Activated B cell treated with CpG ODN at 0.5 μM for 24 hours (primary cell): ENCODE results near the gene ZBTB4. TPM values are rescaled to one million over a fixed set of nuclear protein-coding genes. Genes with fewer than 3 reads are reported as not detected.

ENCODE experiments used
- ATAC-seq: fragments of 200-7000 bp; cut with Tn5 transposase; one replicate; pipeline ENCODE4 v1.10.0; 2021; ENCODE audit warnings: low read depth, mild to moderate bottlenecking, moderate library complexity
- CTCF ChIA-PET: fragments of 350-600 bp; sonication (Branson Sonifier 250); formaldehyde crosslinking; loops from one replicate; lab custom pipeline; 2021; ENCODE audit warnings: antibody characterized with exemption; lab: Charles Lee
- POLR2A ChIA-PET: fragments of 350-600 bp; sonication (Branson Sonifier 250); formaldehyde crosslinking; loops from one replicate; lab custom pipeline; 2021; ENCODE audit warnings: antibody characterized with exemption; lab: Charles Lee
- DNase-seq: peaks from one replicate; pipeline ENCODE4 v3.0.0; 2022
- H3K27ac Mint-ChIP-seq: one replicate; pipeline ENCODE4 v1.8.0; 2020; ENCODE audit warnings: mixed read lengths
- H3K27me3 Mint-ChIP-seq: one replicate; pipeline ENCODE4 v1.8.0; 2021; ENCODE audit warnings: mixed read lengths
- H3K36me3 Mint-ChIP-seq: one replicate; pipeline ENCODE4 v1.8.0; 2021; ENCODE audit warnings: low read depth, mixed read lengths
- H3K4me1 Mint-ChIP-seq: one replicate; pipeline ENCODE4 v1.8.0; 2021; ENCODE audit warnings: mixed read lengths
- H3K4me3 Mint-ChIP-seq: one replicate; pipeline ENCODE4 v1.8.0; 2020; ENCODE audit warnings: mild to moderate bottlenecking, mixed read lengths
- H3K9me3 Mint-ChIP-seq: one replicate; pipeline ENCODE4 v1.8.0; 2020; ENCODE audit warnings: mixed read lengths
- intact Hi-C: fragments of 100-400 bp; cut with micrococcal nuclease; formaldehyde crosslinking; loops from one replicate; pipeline ENCODE4 v1.15.1; 2024
- total RNA-seq: library from RNA; stranded (reverse); gene quantifications from 2 replicates; pipeline ENCODE4 v1.2.3, GENCODE V29; 2022
- TF ChIP-seq, protein P1 (sequence below): fragments of 200-600 bp; IDR thresholded peaks from one replicate; pipeline ENCODE4 v1.8.0; 2022; ENCODE audit warnings: antibody characterized with exemption, mild to moderate bottlenecking

ZBTB4 gene
- total RNA-seq, 1 donor from 2014 or later = 30.5 TPM

DNA sequence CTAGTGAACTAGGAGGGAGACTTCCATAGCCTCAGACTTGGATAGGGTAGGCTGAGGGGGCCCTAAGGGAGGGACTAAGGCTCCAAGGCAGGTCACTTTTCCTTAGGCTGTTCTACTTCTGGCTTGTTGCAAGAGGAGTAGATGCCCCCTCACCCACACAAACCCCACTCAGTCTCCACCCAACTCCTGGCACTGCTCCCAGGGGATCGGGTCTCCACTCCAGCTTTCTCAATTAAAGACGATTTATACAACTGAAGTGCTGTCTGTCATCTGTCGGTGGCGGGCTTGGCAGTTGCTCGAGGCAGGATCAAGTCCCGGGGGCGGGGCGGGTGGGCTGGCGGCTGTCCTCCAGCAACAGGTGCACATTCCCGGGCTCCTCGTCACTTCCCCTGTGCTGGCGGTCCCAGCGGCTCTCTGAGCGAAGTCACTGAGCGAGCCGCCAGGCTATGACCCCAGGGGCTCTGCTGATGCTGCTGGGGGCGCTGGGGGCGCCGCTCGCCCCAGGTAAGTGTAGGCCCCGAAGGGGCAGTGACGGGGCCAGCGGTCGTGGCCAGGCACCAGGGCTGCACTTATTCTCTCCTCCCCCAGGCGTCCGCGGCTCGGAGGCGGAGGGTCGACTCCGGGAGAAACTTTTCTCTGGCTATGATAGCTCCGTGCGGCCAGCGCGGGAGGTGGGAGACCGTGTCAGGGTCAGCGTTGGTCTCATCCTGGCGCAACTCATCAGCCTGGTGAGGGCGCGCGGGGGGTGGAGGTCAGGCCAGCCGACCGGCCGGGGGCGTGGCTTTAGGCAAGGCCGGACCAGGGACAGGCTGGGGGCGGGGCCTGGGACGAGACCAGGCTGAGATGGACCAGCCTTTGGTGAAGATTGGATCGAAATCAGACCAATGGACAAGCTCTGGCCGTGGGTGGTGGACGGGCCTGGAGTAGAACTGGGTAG, 34.5 kb downstream of the ZBTB4 start, which contains the start of gene CHRNB1:
Gene CHRNB1 (plus strand): TSS at position 380 of the 937 bp plus-strand sequence. CDS start 67 bp downstream, at position 447.
- ATAC-seq (peak; percentile 32), DNase-seq (peak; percentile 23)
- Mint-ChIP-seq H3K9me3 (no peaks in the 10 kb centered on the region), H3K4me1 (peaks cover 35% of the 10 kb centered on the region), H3K27ac (no peak within 1 kb of the TSS), H3K4me3 (peak within 1 kb of the TSS; percentile 78), H3K27me3 (peaks cover 62% of the 10 kb centered on the region), H3K36me3 (no peaks in the 10 kb centered on the region)
- ChIA-PET CTCF (interaction anchor here (0.6 to 1.5 kb wide), 2 partner anchors 8 to 40 kb away, joined by 3 to 7 read pairs; partner anchors contain the start of gene POLR2A), POLR2A (interaction anchor here (0.8 to 2.6 kb wide), 11 partner anchors 8 to 412 kb away, joined by 3 to 18 read pairs (median 3); partner anchors contain the start of genes ATP1B2, NAA38, POLR2A and TMEM102)
- intact Hi-C loops = loop anchor here (1.0 kb wide), 1 partner anchor 10 kb away; no protein-coding TSS in a partner anchor
- TF ChIP-seq, protein P1, sequence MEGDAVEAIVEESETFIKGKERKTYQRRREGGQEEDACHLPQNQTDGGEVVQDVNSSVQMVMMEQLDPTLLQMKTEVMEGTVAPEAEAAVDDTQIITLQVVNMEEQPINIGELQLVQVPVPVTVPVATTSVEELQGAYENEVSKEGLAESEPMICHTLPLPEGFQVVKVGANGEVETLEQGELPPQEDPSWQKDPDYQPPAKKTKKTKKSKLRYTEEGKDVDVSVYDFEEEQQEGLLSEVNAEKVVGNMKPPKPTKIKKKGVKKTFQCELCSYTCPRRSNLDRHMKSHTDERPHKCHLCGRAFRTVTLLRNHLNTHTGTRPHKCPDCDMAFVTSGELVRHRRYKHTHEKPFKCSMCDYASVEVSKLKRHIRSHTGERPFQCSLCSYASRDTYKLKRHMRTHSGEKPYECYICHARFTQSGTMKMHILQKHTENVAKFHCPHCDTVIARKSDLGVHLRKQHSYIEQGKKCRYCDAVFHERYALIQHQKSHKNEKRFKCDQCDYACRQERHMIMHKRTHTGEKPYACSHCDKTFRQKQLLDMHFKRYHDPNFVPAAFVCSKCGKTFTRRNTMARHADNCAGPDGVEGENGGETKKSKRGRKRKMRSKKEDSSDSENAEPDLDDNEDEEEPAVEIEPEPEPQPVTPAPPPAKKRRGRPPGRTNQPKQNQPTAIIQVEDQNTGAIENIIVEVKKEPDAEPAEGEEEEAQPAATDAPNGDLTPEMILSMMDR = no peak

DNA sequence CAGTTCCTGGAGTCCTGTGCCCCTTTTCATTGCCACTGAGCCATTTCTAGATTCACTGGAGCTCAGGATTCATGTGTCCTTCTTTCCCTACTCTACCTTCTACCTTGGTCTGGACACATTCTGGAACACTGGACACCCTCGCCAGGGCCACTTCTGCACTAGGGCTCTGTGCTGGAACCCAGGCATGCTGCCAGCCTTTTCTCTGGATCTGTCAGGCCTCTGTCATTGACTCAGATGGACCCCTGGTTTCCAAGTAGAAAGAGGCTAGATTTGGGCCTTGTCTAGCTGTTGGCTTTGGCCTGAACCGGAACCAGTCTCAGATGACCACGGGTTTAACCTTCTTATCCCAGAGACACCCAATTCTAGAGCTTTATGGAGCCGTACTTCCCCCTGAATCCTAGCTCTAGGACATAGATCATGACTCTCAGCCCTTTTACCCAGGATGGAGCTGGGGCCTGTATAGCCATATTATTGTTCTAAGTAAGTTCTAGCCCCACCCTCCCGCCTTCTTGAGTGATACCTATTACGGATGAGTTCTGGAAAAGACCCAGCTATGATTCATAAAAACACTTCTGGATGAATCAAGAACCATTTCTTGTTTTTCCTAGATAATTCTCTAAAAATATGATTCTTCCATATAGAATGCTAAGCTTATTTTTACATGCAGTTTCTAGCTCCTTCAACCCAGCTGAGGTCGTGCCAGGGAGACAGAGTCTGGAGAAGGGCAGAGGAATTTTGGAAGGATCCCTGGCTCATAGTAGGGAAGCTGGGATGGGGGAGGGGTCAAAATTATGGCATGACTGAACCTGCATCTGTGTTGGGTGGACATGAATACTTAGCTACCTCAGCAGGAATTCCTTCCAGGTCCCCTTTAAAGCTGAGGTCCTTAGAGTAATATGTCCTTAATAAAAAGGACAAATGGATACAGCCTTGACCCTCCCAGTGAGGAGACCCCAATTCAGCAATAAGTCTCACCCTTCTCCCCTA, 35.6 kb downstream of the ZBTB4 start:
- intact Hi-C loops = no loop called here
- POLR2A ChIA-PET = interaction anchor here (0.6 to 2.6 kb wide), 9 partner anchors 8 to 413 kb away, joined by 3 to 18 read pairs (median 4); partner anchors contain the start of genes NAA38, POLR2A, TMEM102 and ZBTB4

DNA sequence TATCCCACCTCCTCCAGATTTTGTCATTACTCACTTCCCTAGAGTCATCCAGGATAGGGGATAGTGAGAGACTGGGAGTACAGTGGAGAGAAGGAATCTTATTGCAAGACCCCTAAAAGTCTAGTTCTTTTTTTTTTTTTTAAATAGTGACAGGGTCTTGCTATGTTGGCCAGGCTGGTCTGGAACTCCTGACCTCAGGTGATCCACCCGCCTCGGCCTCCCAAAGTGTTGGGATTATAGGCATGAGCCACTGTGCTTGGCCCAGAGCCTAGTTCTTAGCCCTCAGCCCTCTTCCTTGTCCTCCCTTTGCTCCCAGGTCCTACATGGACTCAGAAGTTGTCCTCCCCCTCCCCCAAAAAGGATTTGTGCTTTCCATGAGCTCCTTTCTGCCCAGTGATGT, 37.3 kb downstream of the ZBTB4 start:
- Mint-ChIP-seq H3K27me3 (peaks cover 60% of the 10 kb centered on the region), H3K4me3 (no peak overlapping the region), H3K27ac (no peak overlapping the region), H3K36me3 (peaks cover 3% of the 10 kb centered on the region), H3K9me3 (no peaks in the 10 kb centered on the region), H3K4me1 (peaks cover 57% of the 10 kb centered on the region)
- ChIA-PET POLR2A (interaction anchor here (3.3 kb wide), 1 partner anchor 42 kb away, joined by 30 read pairs; the partner anchor contains the start of gene POLR2A), CTCF (no interaction called here)
- intact Hi-C loops = no loop called here
- DNase-seq (no peak), ATAC-seq (no peak)
- TF ChIP-seq, protein P1 = no peak

More for the DNA sequence above, 35.6 kb downstream of the ZBTB4 start:
- CTCF ChIA-PET = no interaction called here
- TF ChIP-seq, protein P1 = no peak
- DNase-seq (no peak), ATAC-seq (no peak)
- Mint-ChIP-seq H3K9me3 (no peaks in the 10 kb centered on the region), H3K36me3 (no peaks in the 10 kb centered on the region), H3K4me3 (no peak overlapping the region), H3K27ac (no peak overlapping the region), H3K27me3 (peaks cover 62% of the 10 kb centered on the region), H3K4me1 (peaks cover 44% of the 10 kb centered on the region)

DNA sequence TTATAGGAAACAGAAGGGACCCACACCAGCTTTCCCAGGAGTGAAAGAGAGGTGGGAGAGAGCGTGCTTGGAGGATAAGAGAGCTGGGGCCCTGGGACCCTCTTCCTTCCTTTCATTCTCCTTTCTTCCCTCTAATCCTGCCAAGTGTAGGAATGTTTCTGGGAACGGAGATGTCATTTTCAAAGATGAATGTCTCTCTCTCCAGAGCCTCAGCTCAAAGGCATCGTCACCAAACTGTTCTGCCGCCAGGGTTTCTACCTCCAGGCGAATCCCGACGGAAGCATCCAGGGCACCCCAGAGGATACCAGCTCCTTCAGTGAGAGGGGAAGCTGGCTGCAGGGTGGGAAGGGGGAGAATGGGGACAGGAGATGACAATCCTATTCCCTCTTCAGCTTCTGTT, 38.2 kb downstream of the ZBTB4 start:
- TF ChIP-seq, protein P1 = no peak
- Mint-ChIP-seq H3K36me3 (peaks cover 3% of the 10 kb centered on the region), H3K4me1 (peaks cover 61% of the 10 kb centered on the region), H3K9me3 (no peaks in the 10 kb centered on the region), H3K27ac (no peak overlapping the region), H3K4me3 (no peak overlapping the region), H3K27me3 (peaks cover 54% of the 10 kb centered on the region)
- DNase-seq (no peak), ATAC-seq (no peak)
- POLR2A ChIA-PET = interaction anchor here (0.6 to 3.3 kb wide), 7 partner anchors 37 to 254 kb away, joined by 3 to 30 read pairs (median 4); partner anchors contain the start of genes MPDU1 and POLR2A
- intact Hi-C loops = no loop called here
- CTCF ChIA-PET = interaction anchor here (1.0 kb wide), 1 partner anchor 85 kb away, joined by 4 read pairs; no protein-coding TSS in a partner anchor
